C4-2B (cell line): ENCODE measurements around the gene OSTN.

Experiments
- H3K27ac ChIP-seq: fragments of 450-650 bp; 2 replicates; pipeline ENCODE4 v1.5.1; 2017
- CTCF ChIP-seq: fragments of 450-650 bp; conservative IDR thresholded peaks from 2 replicates; pipeline ENCODE4 v1.5.1; 2017; ENCODE audit warnings: mild to moderate bottlenecking
- ZFX ChIP-seq: fragments of 450-650 bp; IDR thresholded peaks from 2 replicates; pipeline ENCODE4 v1.6.1; 2017

Gene OSTN

GRCh38 chr3:191256405-191256804 lies 57.4 kb downstream of the OSTN start:
- no peak overlapping the region for H3K27ac ChIP-seq
- TF ChIP-seq CTCF (no peak), ZFX (no peak)

GRCh38 chr3:191257286-191257685 lies 58.2 kb downstream of the OSTN start:
- no peak overlapping the region for H3K27ac ChIP-seq
- TF ChIP-seq CTCF (no peak), ZFX (no peak)

GRCh38 chr3:191259486-191259885 lies 60.4 kb downstream of the OSTN start:
- TF ChIP-seq ZFX (no peak), CTCF (no peak)
- no peak overlapping the region for H3K27ac ChIP-seq

- no peak overlapping the region for H3K27ac ChIP-seq
- TF ChIP-seq ZFX (no peak), CTCF (no peak)
Measured at GRCh38 chr3:191260431-191261303, 61.6 kb downstream of the OSTN start.

GRCh38 chr3:191261304-191261638 lies 62.2 kb downstream of the OSTN start:
- no peak for TF ChIP-seq CTCF
- TF ChIP-seq ZFX: no peak
- H3K27ac ChIP-seq: no peak overlapping the region

GRCh38 chr3:191262650-191263049 lies 63.6 kb downstream of the OSTN start:
- TF ChIP-seq CTCF: no peak
- no peak for TF ChIP-seq ZFX
- H3K27ac ChIP-seq: no peak overlapping the region

- TF ChIP-seq CTCF: no peak
- no peak for TF ChIP-seq ZFX
- no peak overlapping the region for H3K27ac ChIP-seq
Measured at GRCh38 chr3:191263365-191263764, 64.3 kb downstream of the OSTN start.
